ENCODE results near the gene LTB. TPM values are rescaled to one million over a fixed set of nuclear protein-coding genes. Genes with fewer than 3 reads are reported as not detected.

LTB gene
- total and polyA plus RNA-seq, 9 of the 15 experiments (the other 6 are each of a cell fraction or from before 2014, with no cell fraction given), result 0.07 to 0.51 TPM; not detected in 7

DNA sequence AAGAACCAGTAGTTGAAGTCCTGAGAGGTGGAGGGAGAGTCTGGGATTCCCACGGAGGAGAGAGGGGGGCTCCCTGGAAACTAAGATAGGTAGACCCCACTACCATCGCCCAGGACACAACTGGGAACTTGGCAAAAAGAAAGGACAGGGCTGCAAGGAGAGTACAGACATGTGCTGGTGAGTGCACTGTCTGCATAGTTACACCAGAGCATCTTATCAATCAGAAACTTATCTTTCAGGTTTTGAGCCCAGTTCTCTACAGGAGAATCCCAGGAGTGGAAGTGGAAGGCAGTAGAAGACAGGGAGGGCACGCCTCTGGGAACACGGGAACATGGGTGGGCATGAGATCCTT, 22.6 kb downstream of the LTB start (continued):
- TF ChIP-seq TBL1XR1 (IDR thresholded peaks at IDR 0.05; ENCODE audit: low read length in 2 of 2), result no peak
- TF ChIP-seq GABPB1 (CRISPR knock-in tag; IDR thresholded peaks at IDR 0.05), result 0 out of 2 replicates have a peak, but pooled peaks have one; percentile 6
- TF ChIP-seq, protein P1, sequence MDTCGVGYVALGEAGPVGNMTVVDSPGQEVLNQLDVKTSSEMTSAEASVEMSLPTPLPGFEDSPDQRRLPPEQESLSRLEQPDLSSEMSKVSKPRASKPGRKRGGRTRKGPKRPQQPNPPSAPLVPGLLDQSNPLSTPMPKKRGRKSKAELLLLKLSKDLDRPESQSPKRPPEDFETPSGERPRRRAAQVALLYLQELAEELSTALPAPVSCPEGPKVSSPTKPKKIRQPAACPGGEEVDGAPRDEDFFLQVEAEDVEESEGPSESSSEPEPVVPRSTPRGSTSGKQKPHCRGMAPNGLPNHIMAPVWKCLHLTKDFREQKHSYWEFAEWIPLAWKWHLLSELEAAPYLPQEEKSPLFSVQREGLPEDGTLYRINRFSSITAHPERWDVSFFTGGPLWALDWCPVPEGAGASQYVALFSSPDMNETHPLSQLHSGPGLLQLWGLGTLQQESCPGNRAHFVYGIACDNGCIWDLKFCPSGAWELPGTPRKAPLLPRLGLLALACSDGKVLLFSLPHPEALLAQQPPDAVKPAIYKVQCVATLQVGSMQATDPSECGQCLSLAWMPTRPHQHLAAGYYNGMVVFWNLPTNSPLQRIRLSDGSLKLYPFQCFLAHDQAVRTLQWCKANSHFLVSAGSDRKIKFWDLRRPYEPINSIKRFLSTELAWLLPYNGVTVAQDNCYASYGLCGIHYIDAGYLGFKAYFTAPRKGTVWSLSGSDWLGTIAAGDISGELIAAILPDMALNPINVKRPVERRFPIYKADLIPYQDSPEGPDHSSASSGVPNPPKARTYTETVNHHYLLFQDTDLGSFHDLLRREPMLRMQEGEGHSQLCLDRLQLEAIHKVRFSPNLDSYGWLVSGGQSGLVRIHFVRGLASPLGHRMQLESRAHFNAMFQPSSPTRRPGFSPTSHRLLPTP (IDR thresholded peaks at IDR 0.05; ENCODE audit: borderline replicate concordance, extremely low read depth, insufficient read length), result no peak
- TF ChIP-seq, protein P2, sequence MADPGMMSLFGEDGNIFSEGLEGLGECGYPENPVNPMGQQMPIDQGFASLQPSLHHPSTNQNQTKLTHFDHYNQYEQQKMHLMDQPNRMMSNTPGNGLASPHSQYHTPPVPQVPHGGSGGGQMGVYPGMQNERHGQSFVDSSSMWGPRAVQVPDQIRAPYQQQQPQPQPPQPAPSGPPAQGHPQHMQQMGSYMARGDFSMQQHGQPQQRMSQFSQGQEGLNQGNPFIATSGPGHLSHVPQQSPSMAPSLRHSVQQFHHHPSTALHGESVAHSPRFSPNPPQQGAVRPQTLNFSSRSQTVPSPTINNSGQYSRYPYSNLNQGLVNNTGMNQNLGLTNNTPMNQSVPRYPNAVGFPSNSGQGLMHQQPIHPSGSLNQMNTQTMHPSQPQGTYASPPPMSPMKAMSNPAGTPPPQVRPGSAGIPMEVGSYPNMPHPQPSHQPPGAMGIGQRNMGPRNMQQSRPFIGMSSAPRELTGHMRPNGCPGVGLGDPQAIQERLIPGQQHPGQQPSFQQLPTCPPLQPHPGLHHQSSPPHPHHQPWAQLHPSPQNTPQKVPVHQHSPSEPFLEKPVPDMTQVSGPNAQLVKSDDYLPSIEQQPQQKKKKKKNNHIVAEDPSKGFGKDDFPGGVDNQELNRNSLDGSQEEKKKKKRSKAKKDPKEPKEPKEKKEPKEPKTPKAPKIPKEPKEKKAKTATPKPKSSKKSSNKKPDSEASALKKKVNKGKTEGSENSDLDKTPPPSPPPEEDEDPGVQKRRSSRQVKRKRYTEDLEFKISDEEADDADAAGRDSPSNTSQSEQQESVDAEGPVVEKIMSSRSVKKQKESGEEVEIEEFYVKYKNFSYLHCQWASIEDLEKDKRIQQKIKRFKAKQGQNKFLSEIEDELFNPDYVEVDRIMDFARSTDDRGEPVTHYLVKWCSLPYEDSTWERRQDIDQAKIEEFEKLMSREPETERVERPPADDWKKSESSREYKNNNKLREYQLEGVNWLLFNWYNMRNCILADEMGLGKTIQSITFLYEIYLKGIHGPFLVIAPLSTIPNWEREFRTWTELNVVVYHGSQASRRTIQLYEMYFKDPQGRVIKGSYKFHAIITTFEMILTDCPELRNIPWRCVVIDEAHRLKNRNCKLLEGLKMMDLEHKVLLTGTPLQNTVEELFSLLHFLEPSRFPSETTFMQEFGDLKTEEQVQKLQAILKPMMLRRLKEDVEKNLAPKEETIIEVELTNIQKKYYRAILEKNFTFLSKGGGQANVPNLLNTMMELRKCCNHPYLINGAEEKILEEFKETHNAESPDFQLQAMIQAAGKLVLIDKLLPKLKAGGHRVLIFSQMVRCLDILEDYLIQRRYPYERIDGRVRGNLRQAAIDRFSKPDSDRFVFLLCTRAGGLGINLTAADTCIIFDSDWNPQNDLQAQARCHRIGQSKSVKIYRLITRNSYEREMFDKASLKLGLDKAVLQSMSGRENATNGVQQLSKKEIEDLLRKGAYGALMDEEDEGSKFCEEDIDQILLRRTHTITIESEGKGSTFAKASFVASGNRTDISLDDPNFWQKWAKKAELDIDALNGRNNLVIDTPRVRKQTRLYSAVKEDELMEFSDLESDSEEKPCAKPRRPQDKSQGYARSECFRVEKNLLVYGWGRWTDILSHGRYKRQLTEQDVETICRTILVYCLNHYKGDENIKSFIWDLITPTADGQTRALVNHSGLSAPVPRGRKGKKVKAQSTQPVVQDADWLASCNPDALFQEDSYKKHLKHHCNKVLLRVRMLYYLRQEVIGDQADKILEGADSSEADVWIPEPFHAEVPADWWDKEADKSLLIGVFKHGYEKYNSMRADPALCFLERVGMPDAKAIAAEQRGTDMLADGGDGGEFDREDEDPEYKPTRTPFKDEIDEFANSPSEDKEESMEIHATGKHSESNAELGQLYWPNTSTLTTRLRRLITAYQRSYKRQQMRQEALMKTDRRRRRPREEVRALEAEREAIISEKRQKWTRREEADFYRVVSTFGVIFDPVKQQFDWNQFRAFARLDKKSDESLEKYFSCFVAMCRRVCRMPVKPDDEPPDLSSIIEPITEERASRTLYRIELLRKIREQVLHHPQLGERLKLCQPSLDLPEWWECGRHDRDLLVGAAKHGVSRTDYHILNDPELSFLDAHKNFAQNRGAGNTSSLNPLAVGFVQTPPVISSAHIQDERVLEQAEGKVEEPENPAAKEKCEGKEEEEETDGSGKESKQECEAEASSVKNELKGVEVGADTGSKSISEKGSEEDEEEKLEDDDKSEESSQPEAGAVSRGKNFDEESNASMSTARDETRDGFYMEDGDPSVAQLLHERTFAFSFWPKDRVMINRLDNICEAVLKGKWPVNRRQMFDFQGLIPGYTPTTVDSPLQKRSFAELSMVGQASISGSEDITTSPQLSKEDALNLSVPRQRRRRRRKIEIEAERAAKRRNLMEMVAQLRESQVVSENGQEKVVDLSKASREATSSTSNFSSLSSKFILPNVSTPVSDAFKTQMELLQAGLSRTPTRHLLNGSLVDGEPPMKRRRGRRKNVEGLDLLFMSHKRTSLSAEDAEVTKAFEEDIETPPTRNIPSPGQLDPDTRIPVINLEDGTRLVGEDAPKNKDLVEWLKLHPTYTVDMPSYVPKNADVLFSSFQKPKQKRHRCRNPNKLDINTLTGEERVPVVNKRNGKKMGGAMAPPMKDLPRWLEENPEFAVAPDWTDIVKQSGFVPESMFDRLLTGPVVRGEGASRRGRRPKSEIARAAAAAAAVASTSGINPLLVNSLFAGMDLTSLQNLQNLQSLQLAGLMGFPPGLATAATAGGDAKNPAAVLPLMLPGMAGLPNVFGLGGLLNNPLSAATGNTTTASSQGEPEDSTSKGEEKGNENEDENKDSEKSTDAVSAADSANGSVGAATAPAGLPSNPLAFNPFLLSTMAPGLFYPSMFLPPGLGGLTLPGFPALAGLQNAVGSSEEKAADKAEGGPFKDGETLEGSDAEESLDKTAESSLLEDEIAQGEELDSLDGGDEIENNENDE (IDR thresholded peaks at IDR 0.05; ENCODE audit: low read depth, low read length), result no peak
- no peak for TF ChIP-seq ERF (CRISPR knock-in tag; IDR thresholded peaks at IDR 0.05)
- no peak for TF ChIP-seq POLR2H (tag; IDR thresholded peaks at IDR 0.05; ENCODE audit: low read depth)
- no peak for TF ChIP-seq ZNF121 (CRISPR knock-in tag; conservative IDR thresholded peaks at IDR 0.05)
- TF ChIP-seq ATF1 (CRISPR knock-in tag; IDR thresholded peaks at IDR 0.05), result no peak
- TF ChIP-seq ATF1 (tag; IDR thresholded peaks at IDR 0.05), result no peak
- no peak for TF ChIP-seq HOXB6 (CRISPR knock-in tag; IDR thresholded peaks at IDR 0.05; ENCODE audit: borderline replicate concordance)
- TF ChIP-seq ZNF311 (CRISPR knock-in tag; IDR thresholded peaks at IDR 0.05), result no peak
- no peak for TF ChIP-seq BDP1 (IDR thresholded peaks at IDR 0.05; ENCODE audit: insufficient read depth, insufficient read length)
- no peak for TF ChIP-seq CHD4 (IDR thresholded peaks at IDR 0.05; ENCODE audit: insufficient read depth, insufficient replicate concordance, low read depth, low read length, poor library complexity, severe bottlenecking)
- no peak for TF ChIP-seq ELF4 (CRISPR knock-in tag; IDR thresholded peaks at IDR 0.05)
- no peak for TF ChIP-seq RBFOX2 (IDR thresholded peaks at IDR 0.05; ENCODE audit: low read depth, low read length)
- TF ChIP-seq HSF4 (CRISPR knock-in tag; IDR thresholded peaks at IDR 0.05; ENCODE audit: borderline replicate concordance), result no peak

Data from K562 (cell line).